NCI-H524 treated with DMSO at 0.1 percent for 48 hours (cell line): ENCODE results near the gene SLC39A1.

Experiments
- DNase-seq: peaks from one replicate; lab custom pipeline; 2025; lab: John Stamatoyannopoulos, UW

The SLC39A1 gene

GRCh38 chr1:153976819-153977249, 13.5 kb upstream of the SLC39A1 start:
- no peak for DNase-seq

GRCh38 chr1:153973525-153973924, 10.2 kb upstream of the SLC39A1 start:
- DNase-seq, result no peak

GRCh38 chr1:153973071-153973470, 9.7 kb upstream of the SLC39A1 start:
- no peak for DNase-seq

- DNase-seq, result no peak
Measured at GRCh38 chr1:153970346-153970745, 7.0 kb upstream of the SLC39A1 start.

- no peak for DNase-seq
Measured at GRCh38 chr1:153968972-153969371, 5.6 kb upstream of the SLC39A1 start.

GRCh38 chr1:153968408-153968807, 5.1 kb upstream of the SLC39A1 start:
- DNase-seq, result no peak

GRCh38 chr1:153968000-153968363, 4.6 kb upstream of the SLC39A1 start:
- DNase-seq, result no peak

- peak; percentile 91 for DNase-seq
Measured at GRCh38 chr1:153967107-153967999, 4.0 kb upstream of the SLC39A1 start, which contains the start of gene CREB3L4. Gene CREB3L4 (plus strand): TSS chr1:153967902. CDS start chr1:153968526, 624 bp downstream.

GRCh38 chr1:153963850-153964331, 554 bp upstream of the SLC39A1 start:
- no peak for DNase-seq

GRCh38 chr1:153962088-153963029, 978 bp downstream of the SLC39A1 start:
- DNase-seq, result no peak

- no peak for DNase-seq
Measured at GRCh38 chr1:153961421-153961820, 1.9 kb downstream of the SLC39A1 start.

- DNase-seq, result no peak
Measured at GRCh38 chr1:153960206-153960605, 3.1 kb downstream of the SLC39A1 start.

- no peak for DNase-seq
Measured at GRCh38 chr1:153959454-153959853, 3.9 kb downstream of the SLC39A1 start.

- DNase-seq, result no peak
Measured at GRCh38 chr1:153958961-153959260, 4.4 kb downstream of the SLC39A1 start.

- DNase-seq, result peak; percentile 89
Measured at GRCh38 chr1:153958111-153958960, 5.0 kb downstream of the SLC39A1 start, which contains the start of gene CRTC2. Gene CRTC2 (minus strand): TSS chr1:153958612. CDS start chr1:153958497, 115 bp downstream.

GRCh38 chr1:153957744-153958110, 5.6 kb downstream of the SLC39A1 start:
- DNase-seq, result no peak

- DNase-seq, result no peak
Measured at GRCh38 chr1:153956997-153957715, 6.2 kb downstream of the SLC39A1 start.

- DNase-seq, result no peak
Measured at GRCh38 chr1:153954826-153955225, 8.5 kb downstream of the SLC39A1 start.

- DNase-seq, result no peak
Measured at GRCh38 chr1:153953859-153954365, 9.4 kb downstream of the SLC39A1 start.

- DNase-seq, result no peak
Measured at GRCh38 chr1:153951801-153952200, 11.5 kb downstream of the SLC39A1 start.

- no peak for DNase-seq
Measured at GRCh38 chr1:153951183-153951582, 12.2 kb downstream of the SLC39A1 start.
